ENCODE data around the gene INA. TPM values are rescaled to one million over a fixed set of nuclear protein-coding genes. Genes with fewer than 3 reads are reported as not detected.

The INA gene
- polyA plus RNA-seq, 3 donors = not detected

DNA sequence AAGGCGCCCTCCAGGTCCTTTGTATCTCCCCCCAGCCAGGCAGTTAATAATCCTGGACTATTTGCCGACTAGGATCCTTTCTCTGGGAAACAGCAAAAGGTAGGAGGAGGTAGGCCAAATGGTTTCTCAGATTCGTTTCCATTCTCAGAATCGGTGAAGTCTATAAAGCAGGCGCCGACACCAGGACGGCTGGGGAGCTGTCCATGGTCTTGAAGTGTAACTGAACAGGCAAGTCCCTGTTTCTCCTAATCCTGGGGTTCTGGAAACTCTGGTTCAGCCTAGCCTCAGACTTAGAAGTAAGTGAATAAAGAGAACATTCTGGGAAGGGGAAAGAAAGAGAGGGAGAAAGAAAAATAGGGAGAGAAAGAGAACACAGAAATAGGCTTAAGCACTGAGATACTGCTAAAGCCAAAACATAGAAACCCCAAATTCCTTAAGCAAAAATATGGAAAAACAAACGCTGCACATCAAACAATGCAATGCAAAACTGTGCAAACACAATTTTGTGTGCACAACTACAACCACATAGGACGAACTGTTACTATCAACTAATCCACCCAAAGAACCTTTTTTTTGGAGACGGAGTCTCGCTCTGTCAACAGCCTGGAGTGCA is 11.1 kb upstream of the INA start:
- H3K4me3 ChIP-seq (replicated peaks in 1 of 3; ENCODE audit: low read depth in 2 of 3, low read length in 3 of 3) = no peak overlapping the region
- H4K20me1 ChIP-seq (ENCODE audit: insufficient read depth, low read length) = no peaks in the 10 kb centered on the region
- Mint-ChIP-seq H3K4me1 (no peaks in the 10 kb centered on the region), H3K4me3 (peak overlapping the region in 1 of 2 donors; percentile 48), H3K27ac (no peak overlapping the region), H3K27me3 (ENCODE audit: low read depth in 3 of 3) (peaks cover 23 to 43% (median 24%) of the 10 kb centered on the region in 3 donors), H3K36me3 (no peaks in the 10 kb centered on the region), H3K9me3 (peaks cover 0 to 5% (median 3%) of the 10 kb centered on the region in 7 donors)
- no peaks in the 10 kb centered on the region for H3K9me3 ChIP-seq (replicated peaks in 1 of 2; ENCODE audit: control insufficient read depth in 1 of 2, insufficient read depth in 1 of 2, low read length in 2 of 2)
- H3K36me3 ChIP-seq (replicated peaks in 1 of 2; ENCODE audit: control insufficient read depth in 1 of 2, insufficient read depth in 2 of 2, low read length in 2 of 2) = no peaks in the 10 kb centered on the region
- no peak for TF ChIP-seq CTCF (IDR thresholded peaks at IDR 0.05)
- no peaks in the 10 kb centered on the region for H3K4me1 ChIP-seq (ENCODE audit: control insufficient read depth in 1 of 2, insufficient read depth in 2 of 2, low read length in 2 of 2)
- H3K27me3 ChIP-seq (ENCODE audit: control insufficient read depth in 2 of 2, insufficient read depth in 2 of 2, low read length in 2 of 2) = peaks cover 5 to 10% of the 10 kb centered on the region in 2 donors
- no peaks in the 10 kb centered on the region for H3K79me2 ChIP-seq (ENCODE audit: insufficient read depth, low read length)
- no peak overlapping the region for H3K27ac ChIP-seq (ENCODE audit: low read depth in 1 of 2, low read length in 2 of 2)
- H3K9ac ChIP-seq (ENCODE audit: insufficient read depth, low read length, poor library complexity, severe bottlenecking) = no peak overlapping the region
- H2AFZ ChIP-seq (ENCODE audit: insufficient read depth, low read depth, low read length, poor library complexity, severe bottlenecking) = no peak overlapping the region
- H3K4me2 ChIP-seq (replicated peaks; ENCODE audit: extremely low read depth, low read length, poor library complexity, severe bottlenecking) = no peak overlapping the region
- no peak for DNase-seq
- intact Hi-C loops (cut with micrococcal nuclease) = no loop called here
- WGBS (ENCODE audit: insufficient coverage) = 37% methylated on average over 10 of the region's 11 CpGs

- no peaks in the 10 kb centered on the region for H4K20me1 ChIP-seq (ENCODE audit: insufficient read depth, low read length)
- TF ChIP-seq CTCF (IDR thresholded peaks at IDR 0.05) = no peak
- H3K27ac ChIP-seq (ENCODE audit: low read depth in 1 of 2, low read length in 2 of 2) = no peak overlapping the region
- no peaks in the 10 kb centered on the region for H3K79me2 ChIP-seq (ENCODE audit: insufficient read depth, low read length)
- H3K9me3 ChIP-seq (replicated peaks in 1 of 2; ENCODE audit: control insufficient read depth in 1 of 2, insufficient read depth in 1 of 2, low read length in 2 of 2) = peaks cover 3 to 12% of the 10 kb centered on the region in 2 donors
- Mint-ChIP-seq H3K36me3 (no peaks in the 10 kb centered on the region), H3K4me1 (peaks cover 5% of the 10 kb centered on the region), H3K9me3 (peaks cover 0 to 21% (median 4%) of the 10 kb centered on the region in 7 donors), H3K27ac (no peak overlapping the region), H3K4me3 (no peak overlapping the region), H3K27me3 (ENCODE audit: low read depth in 3 of 3) (peaks cover 34 to 59% (median 42%) of the 10 kb centered on the region in 3 donors)
- peaks cover 28 to 30% of the 10 kb centered on the region in 2 donors for H3K27me3 ChIP-seq (ENCODE audit: control insufficient read depth in 2 of 2, insufficient read depth in 2 of 2, low read length in 2 of 2)
- peaks cover 0 to 11% of the 10 kb centered on the region in 2 donors for H3K4me1 ChIP-seq (ENCODE audit: control insufficient read depth in 1 of 2, insufficient read depth in 2 of 2, low read length in 2 of 2)
- H3K9ac ChIP-seq (ENCODE audit: insufficient read depth, low read length, poor library complexity, severe bottlenecking) = no peak overlapping the region
- no peak overlapping the region for H3K4me2 ChIP-seq (replicated peaks; ENCODE audit: extremely low read depth, low read length, poor library complexity, severe bottlenecking)
- H3K4me3 ChIP-seq (replicated peaks in 1 of 3; ENCODE audit: low read depth in 2 of 3, low read length in 3 of 3) = no peak overlapping the region
- WGBS (ENCODE audit: insufficient coverage) = 67% methylated on average over 3 of the region's 4 CpGs
- H3K36me3 ChIP-seq (replicated peaks in 1 of 2; ENCODE audit: control insufficient read depth in 1 of 2, insufficient read depth in 2 of 2, low read length in 2 of 2) = no peaks in the 10 kb centered on the region
- no peak overlapping the region for H2AFZ ChIP-seq (ENCODE audit: insufficient read depth, low read depth, low read length, poor library complexity, severe bottlenecking)
- DNase-seq = no peak
- intact Hi-C loops (cut with micrococcal nuclease) = no loop called here
Observed at GRCh38 chr10:103273041-103273441, 3.9 kb upstream of the INA start.
